ENCODE results near the gene PLAAT2.

DNA sequence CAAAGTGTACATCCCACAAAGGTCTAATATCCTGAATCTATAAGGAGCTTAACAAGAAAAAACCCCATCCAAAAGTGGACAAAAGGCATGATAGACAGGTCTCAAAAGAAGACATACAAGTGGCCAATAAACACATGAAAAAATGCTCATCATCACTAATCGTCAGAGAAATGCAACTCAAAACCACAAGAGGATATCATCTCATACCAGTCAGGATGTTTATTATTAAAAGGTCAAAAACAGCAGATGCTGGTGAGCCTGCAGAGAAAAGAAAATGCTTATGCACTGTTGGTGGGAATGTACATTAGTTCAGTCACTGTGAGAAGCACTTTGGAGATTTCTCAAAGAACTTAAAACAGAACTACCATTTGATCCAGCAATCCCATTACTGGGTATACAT is 44.6 kb downstream of the PLAAT2 start:
- TF ChIP-seq CTCF (IDR thresholded peaks at IDR 0.05) (no peak), POLR2A (IDR thresholded peaks at IDR 0.05) (no peak)
